Esophagus squamous epithelium (tissue), 4 donors: ENCODE measurements around the gene AK9.

Source experiments
- POLR2A ChIP-seq, 4 donors: fragments of 450-650 bp; IDR thresholded peaks; one replicate each; pipeline ENCODE4 v1.6.1; 2017; ENCODE audit warnings: antibody characterized with exemption in 4 of 4, mild to moderate bottlenecking in 4 of 4, moderate library complexity in 3 of 4
- TF ChIP-seq, protein P1 (sequence below), 6 experiments: fragments of 450-650 bp in 4 of 6; fragments of 200-600 bp in 2 of 6; sonication (generic) in 2 of 6; IDR thresholded peaks; one replicate each; pipeline ENCODE4 v1.5.1; 2016 to 2019; ENCODE audit warnings: antibody characterized with exemption in 6 of 6, mild to moderate bottlenecking in 4 of 6, moderate library complexity in 4 of 6

- no peak for TF ChIP-seq POLR2A (IDR thresholded peaks at IDR 0.05)
- TF ChIP-seq, protein P1, sequence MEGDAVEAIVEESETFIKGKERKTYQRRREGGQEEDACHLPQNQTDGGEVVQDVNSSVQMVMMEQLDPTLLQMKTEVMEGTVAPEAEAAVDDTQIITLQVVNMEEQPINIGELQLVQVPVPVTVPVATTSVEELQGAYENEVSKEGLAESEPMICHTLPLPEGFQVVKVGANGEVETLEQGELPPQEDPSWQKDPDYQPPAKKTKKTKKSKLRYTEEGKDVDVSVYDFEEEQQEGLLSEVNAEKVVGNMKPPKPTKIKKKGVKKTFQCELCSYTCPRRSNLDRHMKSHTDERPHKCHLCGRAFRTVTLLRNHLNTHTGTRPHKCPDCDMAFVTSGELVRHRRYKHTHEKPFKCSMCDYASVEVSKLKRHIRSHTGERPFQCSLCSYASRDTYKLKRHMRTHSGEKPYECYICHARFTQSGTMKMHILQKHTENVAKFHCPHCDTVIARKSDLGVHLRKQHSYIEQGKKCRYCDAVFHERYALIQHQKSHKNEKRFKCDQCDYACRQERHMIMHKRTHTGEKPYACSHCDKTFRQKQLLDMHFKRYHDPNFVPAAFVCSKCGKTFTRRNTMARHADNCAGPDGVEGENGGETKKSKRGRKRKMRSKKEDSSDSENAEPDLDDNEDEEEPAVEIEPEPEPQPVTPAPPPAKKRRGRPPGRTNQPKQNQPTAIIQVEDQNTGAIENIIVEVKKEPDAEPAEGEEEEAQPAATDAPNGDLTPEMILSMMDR (IDR thresholded peaks at IDR 0.05), result no peak
Measured at GRCh38 chr6:109461733-109462526, 229.1 kb downstream of the AK9 start.
